Jurkat, Clone E6-1 (cell line): ENCODE data around the gene FRMD4B.
"Not testable (repeated sequence)": the region's sequence is repeated elsewhere in the genome, so short reads cannot be mapped to it uniquely, and the experiment has no call there.

Source experiments
- DNase-seq: peaks from one replicate; pipeline ENCODE4 v3.0.0-alpha.2; 2011; ENCODE audit warnings: low read depth, low spot score
- H3K4me3 ChIP-seq: 2 replicates; pipeline ENCODE4 v1.5.1; 2011; ENCODE audit warnings: mild to moderate bottlenecking, low read length, control low read depth, moderate library complexity

FRMD4B gene

DNA sequence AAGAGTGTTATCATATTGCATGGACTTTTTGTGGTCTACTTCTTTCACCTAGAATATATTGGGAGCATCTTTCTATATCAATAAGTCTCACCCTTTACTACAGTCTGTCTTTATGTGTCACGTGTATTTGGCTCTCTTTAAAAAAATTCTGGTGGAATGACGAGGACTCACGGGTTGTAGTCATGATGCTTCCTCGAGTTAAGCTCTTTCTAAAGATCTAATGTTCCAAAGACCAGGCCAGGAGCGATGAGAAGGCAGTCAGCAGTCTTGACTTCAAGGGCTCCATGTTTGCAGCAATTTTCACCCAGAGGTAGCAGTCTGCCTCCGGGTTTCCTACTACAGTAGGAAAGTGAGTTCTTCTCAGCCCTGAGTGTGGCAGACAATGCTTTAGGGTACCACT lies 88.9 kb downstream of the FRMD4B start:
- no peak for DNase-seq
- H3K4me3 ChIP-seq, result no peak overlapping the region

DNA sequence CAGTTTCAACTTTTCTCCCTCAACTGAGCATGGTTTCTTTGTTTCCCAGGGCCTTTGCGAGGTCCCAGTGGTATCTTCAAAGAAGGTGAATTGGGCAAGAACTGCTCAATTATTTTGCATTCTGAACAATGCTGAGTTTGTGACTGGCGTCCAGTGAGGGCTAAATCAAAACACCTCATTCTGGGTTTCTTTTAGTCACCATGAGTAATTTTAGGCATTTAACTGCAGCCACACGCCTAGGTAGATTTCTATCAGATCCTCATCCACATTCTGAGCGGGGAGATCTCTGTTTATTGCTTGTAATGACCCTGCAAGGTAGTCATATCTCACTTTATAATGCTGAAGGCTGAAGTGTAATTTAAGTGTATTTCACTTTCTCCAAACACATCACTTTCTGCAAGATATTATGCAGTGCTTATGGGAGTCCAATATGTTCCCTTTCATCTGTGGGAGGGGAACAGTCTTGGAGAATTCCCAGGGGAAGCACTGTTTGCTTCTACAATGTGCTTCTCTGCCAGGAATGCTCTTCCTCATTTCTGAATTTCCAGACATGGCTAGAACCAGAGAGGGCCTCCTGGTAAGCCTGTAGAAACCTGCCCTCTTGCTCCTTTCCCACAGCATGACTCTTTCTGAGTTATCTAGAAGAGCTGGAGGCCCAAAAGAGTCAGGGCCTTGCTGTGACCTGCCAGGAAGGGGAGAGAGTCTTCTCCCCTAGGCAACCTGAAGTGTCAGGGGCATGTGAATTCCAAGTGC lies 91.7 kb downstream of the FRMD4B start:
- H3K4me3 ChIP-seq, result no peak overlapping the region
- DNase-seq, result no peak

DNA sequence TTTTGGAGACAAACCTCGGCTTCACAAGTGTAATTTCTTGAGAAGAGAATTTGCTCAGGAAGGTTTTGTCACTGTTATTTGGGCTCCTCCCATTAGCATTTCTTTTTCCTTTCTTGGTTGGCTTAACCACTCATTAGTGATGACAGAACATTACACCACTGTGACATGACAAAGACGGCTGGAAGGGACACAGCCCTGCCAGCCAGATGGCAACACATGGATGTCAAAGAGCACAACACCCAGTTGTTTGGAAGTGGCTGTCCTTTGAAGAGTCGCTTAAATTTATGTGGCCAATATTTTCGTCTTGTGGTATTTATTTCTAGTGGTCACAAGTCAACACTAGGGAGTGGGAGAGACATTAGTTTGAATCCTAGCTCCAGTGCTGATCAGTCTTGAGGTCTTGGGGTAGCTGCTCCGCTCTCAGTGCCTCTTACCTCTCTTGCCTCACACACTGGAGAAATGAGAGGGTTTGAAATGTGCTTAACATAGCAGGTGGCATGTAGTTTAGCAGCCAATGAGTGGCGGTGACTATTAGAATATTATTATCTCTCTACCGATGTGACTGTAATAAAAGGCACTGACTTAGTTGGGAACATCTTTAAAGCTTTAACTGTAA lies 92.8 kb downstream of the FRMD4B start:
- H3K4me3 ChIP-seq, result no peak overlapping the region
- no peak for DNase-seq

DNA sequence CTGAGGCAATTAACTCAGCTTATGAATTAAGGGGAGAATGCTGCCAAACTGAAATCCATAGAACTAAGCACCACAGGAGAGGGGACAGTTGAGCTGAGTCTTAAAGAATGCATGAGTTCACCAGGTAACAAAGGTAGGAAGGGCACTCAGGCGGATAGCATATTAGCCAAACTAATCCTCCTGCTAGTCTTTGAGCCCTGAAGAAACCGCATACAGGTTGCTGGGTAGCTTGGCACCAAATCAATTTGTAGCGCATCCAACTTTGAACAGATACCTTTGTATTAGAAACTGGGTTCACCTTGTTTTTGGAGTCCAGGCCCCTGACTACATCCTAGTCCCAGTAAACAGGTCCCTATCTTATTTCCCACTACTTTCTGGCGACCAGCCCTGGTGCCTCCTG lies 93.7 kb downstream of the FRMD4B start:
- no peak overlapping the region for H3K4me3 ChIP-seq

DNA sequence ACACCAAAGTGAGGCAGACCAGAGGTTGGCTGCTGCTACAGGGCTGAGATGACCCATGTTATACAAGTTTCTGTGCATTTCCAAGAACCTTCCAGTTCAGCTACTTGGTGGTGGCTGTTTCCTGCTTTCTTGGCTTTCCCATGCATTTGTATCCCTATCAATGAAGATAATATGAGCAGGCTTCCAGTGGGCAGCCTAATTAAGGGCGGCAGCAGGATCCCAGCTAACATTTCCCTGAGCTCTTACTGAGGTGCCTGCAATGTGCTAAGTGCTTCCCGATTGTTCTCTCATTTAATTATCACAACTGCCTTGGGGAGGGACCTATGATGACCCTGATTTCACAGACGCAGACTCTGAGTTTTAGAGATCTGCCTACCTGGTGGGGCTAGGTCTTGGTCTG lies 95.5 kb downstream of the FRMD4B start:
- DNase-seq, result no peak
- H3K4me3 ChIP-seq, result no peak overlapping the region

More for the DNA sequence above, 93.7 kb downstream of the FRMD4B start:
- no peak for DNase-seq

DNA sequence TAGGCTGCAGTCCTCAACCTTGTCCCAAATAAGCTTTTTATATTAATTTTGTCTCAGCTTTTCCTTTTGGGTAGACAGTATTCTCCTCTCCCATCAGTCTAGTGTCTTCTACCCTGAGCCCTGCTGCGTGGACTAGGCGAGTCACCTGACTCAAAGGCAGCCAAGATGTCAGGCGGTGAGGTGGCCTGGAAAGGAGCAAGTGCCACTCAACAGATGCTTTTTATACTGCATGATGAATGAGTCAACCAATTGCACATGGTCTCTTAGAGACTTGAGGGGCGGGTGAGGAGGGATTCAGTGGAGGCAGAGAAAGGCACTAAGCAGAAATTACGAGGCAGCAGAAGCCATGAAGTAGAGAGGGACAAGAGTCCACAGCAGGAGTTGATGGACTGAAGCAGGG lies 95.9 kb downstream of the FRMD4B start:
- no peak for DNase-seq
- no peak overlapping the region for H3K4me3 ChIP-seq

DNA sequence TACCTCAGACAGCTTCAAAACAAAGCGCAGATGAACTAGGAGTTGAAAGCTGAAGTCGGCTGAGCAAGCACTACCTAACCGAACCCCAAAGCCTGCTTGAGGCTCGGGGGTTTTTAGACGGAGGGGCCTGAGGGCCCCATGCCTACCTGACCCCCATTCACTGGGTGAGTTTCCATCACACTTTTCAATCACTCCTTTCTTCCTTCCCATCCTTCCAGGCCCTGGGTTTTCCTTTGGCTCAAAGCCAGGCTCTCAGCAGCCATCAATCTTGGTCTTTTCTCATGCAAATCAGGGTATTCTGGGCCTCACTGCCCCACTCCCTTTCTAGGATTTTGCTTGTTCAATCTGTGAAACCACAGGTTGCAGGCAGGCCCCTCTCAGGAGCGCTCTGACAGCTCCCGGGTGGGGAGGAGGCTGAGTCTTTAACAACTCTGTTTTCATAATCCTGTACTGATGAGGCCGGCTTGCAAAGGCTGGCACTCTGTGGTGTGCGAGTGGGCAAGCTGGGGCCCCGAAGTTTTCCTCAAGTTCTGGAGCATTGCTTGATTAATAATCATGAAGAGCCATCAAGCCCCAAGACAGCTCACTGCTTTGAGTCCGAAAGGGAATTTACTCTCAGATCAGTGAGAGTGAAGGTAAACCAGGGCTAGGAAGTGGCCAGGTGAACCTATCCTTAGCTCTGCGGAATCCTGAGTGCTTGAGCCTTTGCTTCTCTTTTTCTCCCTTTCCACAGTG lies 97.6 kb downstream of the FRMD4B start:
- H3K4me3 ChIP-seq, result no peak overlapping the region
- no peak for DNase-seq

DNA sequence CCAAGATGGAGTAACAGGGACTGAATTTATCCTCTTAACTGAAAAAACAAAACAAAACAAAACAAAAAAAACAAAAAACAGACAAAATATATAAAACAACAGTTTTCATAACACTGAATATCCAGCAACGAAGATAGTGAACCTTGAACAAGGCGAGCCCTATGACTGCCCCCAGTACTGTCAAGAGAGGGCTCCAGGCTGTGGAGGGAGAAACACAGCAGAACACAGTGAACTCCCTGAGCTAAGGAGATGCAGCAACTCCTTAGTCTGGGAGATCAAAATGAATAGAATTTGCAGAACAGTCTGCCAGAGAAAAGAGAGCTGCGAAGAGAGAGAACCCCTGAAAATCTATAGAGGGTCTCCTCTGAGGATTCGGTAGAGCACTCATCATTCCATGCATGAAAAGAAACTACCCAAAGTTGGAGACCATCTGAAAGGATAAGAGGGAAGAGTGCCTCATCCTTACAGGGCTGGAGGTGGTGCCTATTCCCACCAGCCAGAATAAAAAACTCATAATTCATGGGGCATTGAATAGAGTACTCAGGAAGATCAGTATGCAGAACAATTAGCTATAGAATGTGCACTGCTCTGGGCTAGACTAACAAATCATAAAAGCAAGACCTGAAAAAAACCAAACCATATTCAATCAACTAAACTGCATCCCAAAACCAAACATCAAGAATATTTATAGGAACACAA lies 101.8 kb downstream of the FRMD4B start:
- no peak overlapping the region for H3K4me3 ChIP-seq
- no peak for DNase-seq

DNA sequence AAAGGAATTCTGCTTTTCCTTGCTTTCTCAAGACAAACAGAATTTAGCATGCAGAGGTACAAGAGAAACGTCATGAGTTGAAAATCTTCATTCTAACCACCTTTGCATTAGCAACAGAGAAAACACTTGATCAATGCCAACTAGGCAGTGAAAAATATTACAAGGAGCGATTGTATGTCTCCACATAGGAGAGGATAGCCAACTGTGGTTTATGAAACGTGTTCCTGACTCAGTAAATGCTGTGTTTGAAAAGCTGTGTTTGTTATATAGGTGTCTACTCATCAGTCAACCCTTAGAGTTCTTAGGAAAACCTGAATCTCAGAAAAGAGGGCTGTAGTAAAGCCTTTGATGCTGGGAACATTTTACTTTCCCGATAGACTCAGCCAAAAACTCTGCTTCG lies 102.4 kb downstream of the FRMD4B start:
- no peak overlapping the region for H3K4me3 ChIP-seq
- no peak for DNase-seq

DNA sequence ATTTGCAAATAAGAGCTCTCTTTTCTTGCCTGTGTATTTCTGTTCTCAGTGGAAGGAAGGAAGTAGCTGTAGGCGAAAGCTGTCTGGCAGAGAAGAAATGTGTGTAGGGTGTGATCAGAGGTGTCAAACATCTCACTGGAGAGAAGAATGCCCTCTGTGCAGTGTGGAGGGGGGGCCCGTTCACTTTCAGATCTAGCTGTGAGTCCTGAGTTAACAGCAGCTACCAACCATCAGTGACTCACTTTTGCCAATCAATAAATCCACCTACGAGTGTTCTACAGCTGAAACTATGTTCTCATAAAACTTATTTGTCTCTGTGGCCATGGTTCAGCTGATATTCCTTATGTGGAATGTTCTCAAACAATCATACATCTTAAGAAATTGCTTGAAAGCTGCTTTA lies 103.7 kb downstream of the FRMD4B start:
- no peak for DNase-seq
- H3K4me3 ChIP-seq, result no peak overlapping the region

DNA sequence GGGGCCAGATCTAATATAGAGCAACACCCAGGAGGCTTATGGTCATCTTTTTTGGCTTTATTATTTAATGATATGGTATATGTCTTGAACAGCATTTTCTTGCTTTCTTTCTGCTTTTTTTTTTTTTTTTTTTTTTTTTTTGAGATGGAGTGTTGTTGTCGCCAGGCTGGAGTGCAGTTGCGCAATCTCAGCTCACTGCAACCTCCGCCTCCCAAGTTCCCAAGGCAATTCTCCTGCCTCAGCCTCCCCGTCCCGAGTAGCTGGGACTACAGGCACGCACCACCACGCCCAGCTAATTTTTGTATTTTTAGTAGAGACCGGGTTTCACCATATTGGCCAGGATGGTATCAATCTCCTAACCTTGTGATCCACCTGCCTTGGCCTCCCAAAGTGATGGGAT lies 108.5 kb downstream of the FRMD4B start:
- H3K4me3 ChIP-seq, DNase-seq: not testable (repeated sequence)

DNA sequence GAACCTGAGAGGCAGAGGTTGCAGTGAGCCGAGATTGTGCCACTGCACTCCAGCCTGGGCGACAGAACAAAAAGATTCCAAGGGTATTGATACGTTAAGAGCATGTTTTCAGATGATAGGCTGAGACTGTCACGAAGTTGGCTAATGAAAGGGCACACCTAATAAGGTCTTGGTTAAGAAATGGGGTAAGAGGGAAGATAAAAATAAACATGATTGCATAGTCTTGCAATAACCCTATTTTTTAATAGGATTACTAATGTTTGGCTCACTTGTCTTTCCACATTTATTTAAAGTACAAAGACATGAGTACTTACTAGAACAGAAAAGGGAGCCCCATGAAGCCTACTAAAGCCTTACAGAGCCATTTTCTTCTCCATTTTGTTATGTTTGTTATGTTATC lies 109.0 kb downstream of the FRMD4B start:
- H3K4me3 ChIP-seq, result no peak overlapping the region
- DNase-seq, result no peak

DNA sequence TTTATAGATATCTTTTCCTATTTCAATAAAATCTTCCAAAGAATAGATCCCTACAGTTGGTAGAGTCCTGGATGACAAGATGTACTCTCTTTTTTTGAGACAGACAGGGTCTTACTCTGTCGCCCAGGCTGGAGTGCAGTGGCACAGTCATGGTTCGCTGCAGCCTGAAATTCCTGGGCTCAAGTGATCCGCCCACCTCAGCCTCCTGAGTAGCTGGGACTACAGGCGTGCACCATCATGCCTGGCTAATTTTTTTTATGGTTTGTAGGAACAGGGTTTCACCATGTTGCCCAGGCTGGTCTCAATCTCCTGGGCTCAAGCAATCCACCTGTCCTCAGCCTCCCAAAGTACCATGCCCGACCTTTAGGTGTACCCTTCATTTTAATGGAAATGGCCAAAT lies 109.7 kb downstream of the FRMD4B start:
- not testable (repeated sequence) for DNase-seq

DNA sequence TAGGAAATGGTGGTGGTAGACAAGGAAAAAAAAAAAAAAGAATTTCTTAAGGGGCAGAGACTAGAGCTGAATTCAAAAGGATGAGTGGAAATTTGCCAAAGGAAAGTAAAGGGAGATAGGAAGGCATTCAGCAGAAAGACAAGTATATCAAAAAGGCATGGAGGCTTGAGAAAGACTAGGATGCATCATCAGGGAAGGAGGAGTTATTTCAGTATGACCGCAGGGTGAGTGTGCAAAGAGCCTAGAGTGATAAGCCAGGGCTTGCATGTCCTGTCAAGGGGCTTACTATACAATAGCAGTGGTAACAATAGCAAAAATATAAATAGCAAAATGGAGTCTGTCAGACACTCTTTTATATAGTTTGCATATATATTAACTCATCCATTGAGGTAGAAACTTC lies 112.0 kb downstream of the FRMD4B start:
- H3K4me3 ChIP-seq, result no peak overlapping the region
- DNase-seq, result no peak

More for the DNA sequence above, 109.7 kb downstream of the FRMD4B start:
- H3K4me3 ChIP-seq, result not testable (repeated sequence)

DNA sequence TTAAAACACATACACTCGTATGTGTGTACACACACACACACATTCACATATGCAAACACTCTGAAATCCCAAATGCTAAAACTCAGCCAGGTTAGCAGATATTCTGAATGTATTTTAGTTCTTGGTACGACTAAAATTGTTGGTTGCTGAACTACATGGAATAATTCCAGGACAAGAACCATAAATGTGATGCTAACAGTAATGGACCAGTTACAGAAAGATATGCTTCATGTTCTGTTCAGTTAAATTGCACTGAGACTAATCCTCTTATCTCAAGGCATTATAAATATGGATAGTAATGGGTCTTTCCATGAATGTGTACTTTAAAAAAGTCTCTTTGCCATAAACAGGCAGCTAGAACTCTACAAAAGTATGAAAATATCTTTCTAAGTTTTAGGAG lies 113.3 kb downstream of the FRMD4B start:
- DNase-seq, result no peak
- H3K4me3 ChIP-seq, result no peak overlapping the region

DNA sequence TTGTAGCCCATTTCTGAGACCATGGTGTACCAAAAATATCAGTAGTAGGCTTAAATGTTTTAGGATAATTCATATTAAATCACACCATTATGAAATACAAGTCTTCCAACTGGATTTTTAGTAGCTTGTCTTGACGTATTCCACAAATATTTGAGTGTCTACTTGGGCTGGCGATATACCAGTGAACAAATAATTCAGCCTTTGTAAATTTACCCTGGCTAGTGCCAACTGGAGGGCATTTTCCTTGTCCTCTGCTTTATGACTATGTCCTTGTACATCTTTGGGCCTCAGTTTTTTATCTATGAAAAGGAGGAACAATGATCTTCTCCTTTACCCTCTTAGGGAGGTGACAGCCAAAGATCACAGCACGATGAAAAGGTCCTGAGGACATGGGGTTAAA lies 114.8 kb downstream of the FRMD4B start:
- H3K4me3 ChIP-seq, result no peak overlapping the region
- no peak for DNase-seq

DNA sequence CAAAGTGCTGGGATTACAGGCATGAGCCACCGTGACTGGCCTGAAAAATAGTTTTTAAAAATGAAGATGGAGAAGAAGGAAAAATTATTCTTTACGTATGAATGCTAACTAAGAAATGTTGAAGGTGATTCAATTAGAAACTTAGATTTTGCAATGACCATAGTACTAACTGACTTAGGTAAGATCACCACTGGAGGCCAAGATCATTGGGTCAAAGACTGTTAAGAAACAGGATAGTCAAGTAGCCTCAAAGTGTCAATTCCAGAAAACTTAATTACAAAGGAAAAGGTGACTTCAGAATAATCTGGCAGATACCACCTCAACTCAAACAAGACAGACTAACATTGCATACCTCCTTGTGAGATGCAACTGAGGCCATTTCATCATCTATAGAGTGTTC lies 119.3 kb downstream of the FRMD4B start:
- H3K4me3 ChIP-seq, result no peak overlapping the region
- no peak for DNase-seq

DNA sequence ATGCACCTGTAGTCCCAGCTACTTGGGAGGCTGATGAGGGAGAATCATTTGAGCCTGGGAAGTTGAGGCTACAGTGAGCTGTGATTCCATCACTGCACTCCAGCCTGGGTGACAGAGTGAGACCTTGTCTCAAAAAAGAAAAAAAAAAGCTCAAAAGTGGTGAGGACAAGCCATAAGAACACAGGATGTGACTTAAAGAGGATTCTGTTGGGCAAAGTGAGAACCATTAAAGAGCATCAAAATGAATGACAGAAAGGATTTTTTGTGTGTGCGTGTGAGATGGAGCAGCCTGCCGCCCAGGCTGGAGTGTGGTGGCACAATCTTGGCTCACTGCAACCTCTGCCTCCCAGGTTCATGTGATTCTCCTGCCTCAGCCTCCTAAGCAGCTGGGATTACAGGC lies 119.8 kb downstream of the FRMD4B start:
- H3K4me3 ChIP-seq, DNase-seq: not testable (repeated sequence)

DNA sequence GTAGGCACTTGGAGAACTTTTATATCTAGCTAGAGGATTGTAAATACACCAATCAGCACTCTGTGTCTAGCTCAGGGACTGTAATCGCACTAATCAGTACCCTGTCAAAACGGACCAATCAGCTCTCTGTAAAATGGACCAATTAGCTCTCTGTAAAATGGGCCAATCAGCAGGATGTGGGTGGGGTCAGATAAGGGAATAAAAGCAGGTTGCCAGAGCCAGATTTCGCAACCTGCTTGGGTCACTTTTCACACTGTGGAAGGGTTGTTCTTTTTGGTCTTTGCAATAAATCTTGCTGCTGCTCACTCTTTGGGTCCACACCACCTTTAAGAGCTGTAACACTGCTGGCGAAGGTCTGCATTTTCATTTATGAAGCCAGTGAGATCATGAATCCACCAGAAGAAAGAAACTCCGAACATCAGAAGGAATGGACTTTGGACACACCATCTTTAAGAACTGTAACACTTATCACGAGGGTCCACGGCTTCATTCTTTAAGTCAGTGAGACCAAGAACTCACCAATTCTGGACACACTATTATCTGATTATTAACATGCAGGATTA lies 125.0 kb downstream of the FRMD4B start:
- not testable (repeated sequence) for DNase-seq, H3K4me3 ChIP-seq
